WTC11 (cell line): ENCODE measurements around the gene MAPK11. TPM values are rescaled to one million over a fixed set of nuclear protein-coding genes. Genes with fewer than 3 reads are reported as not detected.

Source experiments
- ATAC-seq: fragments of 200-7000 bp; cut with Tn5 transposase; 2 replicates; pipeline ENCODE4 v1.10.0; 2021; ENCODE audit warnings: mild to moderate bottlenecking, moderate library complexity
- Bru-seq: library from RNA; stranded (reverse); fragments of 400-500 nt; gene quantifications from one replicate; lab custom pipeline; 2021; lab: Mats Ljungman, UMichigan
- CTCF ChIA-PET: fragments of 300-600 bp; sonication (Branson Sonifier 250); formaldehyde crosslinking; loops from one replicate; lab custom pipeline; 2021; ENCODE audit warnings: antibody characterized with exemption; lab: Charles Lee
- POLR2A ChIA-PET: fragments of 350-600 bp; sonication (Branson Sonifier 250); formaldehyde crosslinking; loops from one replicate; lab custom pipeline; 2021; ENCODE audit warnings: antibody characterized with exemption; lab: Charles Lee
- DNase-seq: peaks from one replicate; pipeline ENCODE4 v3.0.0; 2021; ENCODE audit warnings: low spot score
- H3K27ac Mint-ChIP-seq: 2 replicates; pipeline ENCODE4 v1.8.0; 2021; ENCODE audit warnings: mixed read lengths
- H3K27me3 Mint-ChIP-seq: 2 replicates; pipeline ENCODE4 v1.8.0; 2021; ENCODE audit warnings: low read depth, mild to moderate bottlenecking, moderate library complexity, mixed read lengths
- H3K36me3 Mint-ChIP-seq: 2 replicates; pipeline ENCODE4 v1.8.0; 2021; ENCODE audit warnings: mixed read lengths
- H3K4me1 Mint-ChIP-seq: 2 replicates; pipeline ENCODE4 v1.8.0; 2022; ENCODE audit warnings: mixed read lengths
- H3K4me3 Mint-ChIP-seq: 2 replicates; pipeline ENCODE4 v1.8.0; 2021; ENCODE audit warnings: mild to moderate bottlenecking, moderate library complexity, mixed read lengths
- H3K9me3 Mint-ChIP-seq: 2 replicates; pipeline ENCODE4 v1.8.0; 2021; ENCODE audit warnings: mixed read lengths
- AFF4 ChIP-seq: sonication (generic); formaldehyde crosslinking; IDR thresholded peaks from 2 replicates; pipeline ENCODE4 v1.8.1; 2023; ENCODE audit warnings: mild to moderate bottlenecking, missing genetic modification reagents, borderline replicate concordance
- AR ChIP-seq: fragments of 250-450 bp; sonication (Bioruptor Pico); IDR thresholded peaks from 2 replicates; pipeline ENCODE4 v1.9.0; 2021; ENCODE audit warnings: mild to moderate bottlenecking
- ARID4B ChIP-seq: sonication (generic); formaldehyde crosslinking; IDR thresholded peaks from 2 replicates; pipeline ENCODE4 v1.8.0; 2023; ENCODE audit warnings: missing genetic modification reagents, mild to moderate bottlenecking, borderline replicate concordance
- CBFB ChIP-seq: sonication (generic); formaldehyde crosslinking; IDR thresholded peaks from 2 replicates; pipeline ENCODE4 v1.8.1; 2022; ENCODE audit warnings: mild to moderate bottlenecking, low read depth, missing genetic modification reagents
- CDX4 ChIP-seq: fragments of 250-450 bp; sonication (Bioruptor Pico); IDR thresholded peaks from 2 replicates; pipeline ENCODE4 v1.9.0; 2021; ENCODE audit warnings: moderate library complexity, mild to moderate bottlenecking, inconsistent platforms, borderline replicate concordance
- E2F1 ChIP-seq: sonication (generic); formaldehyde crosslinking; IDR thresholded peaks from 2 replicates; pipeline ENCODE4 v1.8.0; 2022; ENCODE audit warnings: mild to moderate bottlenecking, missing genetic modification reagents
- FOXP4 ChIP-seq: sonication (generic); formaldehyde crosslinking; IDR thresholded peaks from 2 replicates; pipeline ENCODE4 v1.8.0; 2022; ENCODE audit warnings: mild to moderate bottlenecking, missing genetic modification reagents
- GRHL2 ChIP-seq: fragments of 250-450 bp; sonication (Bioruptor Pico); IDR thresholded peaks from 2 replicates; pipeline ENCODE4 v1.8.0; 2022; ENCODE audit warnings: mild to moderate bottlenecking, moderate library complexity; ENCODE audit not compliant: insufficient replicate concordance, severe bottlenecking
- HMGA2 ChIP-seq: fragments of 250-450 bp; sonication (Bioruptor Pico); IDR thresholded peaks from 2 replicates; pipeline ENCODE4 v1.4.0; 2021; ENCODE audit warnings: mild to moderate bottlenecking, moderate library complexity
- IRF2 ChIP-seq: sonication (generic); formaldehyde crosslinking; IDR thresholded peaks from 2 replicates; pipeline ENCODE4 v1.8.0; 2022; ENCODE audit warnings: low read depth, missing genetic modification reagents, borderline replicate concordance
- NR2C2 ChIP-seq: sonication (generic); formaldehyde crosslinking; IDR thresholded peaks from 2 replicates; pipeline ENCODE4 v1.8.0; 2022; ENCODE audit warnings: mild to moderate bottlenecking, missing genetic modification reagents
- PREB ChIP-seq: sonication (generic); formaldehyde crosslinking; IDR thresholded peaks from 2 replicates; pipeline ENCODE4 v1.8.1; 2022; ENCODE audit warnings: mild to moderate bottlenecking, missing genetic modification reagents, moderate library complexity, borderline replicate concordance
- TCF7 ChIP-seq: sonication (generic); formaldehyde crosslinking; IDR thresholded peaks from 2 replicates; pipeline ENCODE4 v1.8.0; 2022; ENCODE audit warnings: mild to moderate bottlenecking, low read depth, missing genetic modification reagents, moderate library complexity
- ZNF671 ChIP-seq: fragments of 250-450 bp; sonication (Bioruptor Pico); IDR thresholded peaks from 2 replicates; pipeline ENCODE4 v1.8.0; 2021; ENCODE audit warnings: mild to moderate bottlenecking
- long read RNA-seq, 3 experiments: library from RNA in 1 of 3; library from capped mRNA in 1 of 3; library from polyadenylated mRNA in 1 of 3; unstranded in 2 of 3; stranded (forward) in 1 of 3; transcript quantifications; one replicate each; pipeline ENCODE4 v2.0.0, GENCODE V29; 2021
- total RNA-seq: library from RNA; stranded (reverse); gene quantifications from 3 replicates; pipeline ENCODE4 v1.2.3, GENCODE V29; 2021

MAPK11 gene
- 1.4 to 2.3 TPM (median 1.9 TPM) in 3 replicates for total RNA-seq
- Bru-seq, nascent RNA = percentile 16 among the genes with signal in this experiment
- long read RNA-seq, experiment 1 = 0 reads
- long read RNA-seq, experiment 2, partial matches to known transcripts = 1 of 4 reads
- long read RNA-seq, experiment 2, other reads (novel, unspliced or antisense) = 2 of 4 reads
- long read RNA-seq, experiment 3 = 0 reads

GRCh38 chr22:50269970-50270665, at the start of gene MAPK11:
MAPK11 (minus strand) TSS chr22:50270380; CDS start chr22:50270292, 88 bp downstream.
- ChIA-PET POLR2A (interaction anchor here (1.5 kb wide), 1 partner anchor 24 kb away, joined by 3 read pairs; no protein-coding TSS in a partner anchor), CTCF (interaction anchor here (1.0 kb wide), 1 partner anchor 79 kb away, joined by 4 read pairs; no protein-coding TSS in a partner anchor)
- ATAC-seq (peak; percentile 5; the same call in 1 of the 2 replicates), DNase-seq (peak; percentile 35)
- no peak for TF ChIP-seq GRHL2
- no peak for TF ChIP-seq ZNF671
- TF ChIP-seq NR2C2 = no peak
- TF ChIP-seq PREB (CRISPR knock-in tag) = no peak
- TF ChIP-seq FOXP4 (CRISPR knock-in tag) = no peak
- no peak for TF ChIP-seq CDX4 (CRISPR knock-in tag)
- no peak for TF ChIP-seq IRF2 (CRISPR knock-in tag)
- TF ChIP-seq E2F1 (CRISPR knock-in tag) = no peak
- Mint-ChIP-seq H3K27me3 (peaks cover 53% of the 10 kb centered on the region), H3K9me3 (no peaks in the 10 kb centered on the region), H3K4me3 (peak within 1 kb of the TSS; percentile 57), H3K36me3 (peaks cover 4% of the 10 kb centered on the region), H3K4me1 (no peaks in the 10 kb centered on the region), H3K27ac (no peak within 1 kb of the TSS)

- POLR2A ChIA-PET = no interaction called here
- CTCF ChIA-PET = interaction anchor here (3.3 kb wide), 1 partner anchor 22 kb away, joined by 14 read pairs; no protein-coding TSS in a partner anchor
- H3K27ac Mint-ChIP-seq = no peak overlapping the region
- ATAC-seq = no peak
- peaks cover under 1% of the 10 kb centered on the region for H3K27me3 Mint-ChIP-seq
- no peaks in the 10 kb centered on the region for H3K36me3 Mint-ChIP-seq
- H3K4me1 Mint-ChIP-seq = peaks cover 1% of the 10 kb centered on the region
- no peak overlapping the region for H3K4me3 Mint-ChIP-seq
- no peak for DNase-seq
- H3K9me3 Mint-ChIP-seq = no peaks in the 10 kb centered on the region
- TF ChIP-seq AFF4 (CRISPR knock-in tag) = no peak
- no peak for TF ChIP-seq CBFB (CRISPR knock-in tag)
- no peak for TF ChIP-seq TCF7 (CRISPR knock-in tag)
- no peak for TF ChIP-seq ARID4B (CRISPR knock-in tag)
- no peak for TF ChIP-seq AR (CRISPR knock-in tag)
- no peak for TF ChIP-seq HMGA2 (CRISPR knock-in tag)
These were observed 49.3 kb upstream of the MAPK11 start for GRCh38 chr22:50319503-50319951.
